AG08395 (cell line): ENCODE data around the gene APPBP2.
"Not testable (repeated sequence)": the region's sequence is repeated elsewhere in the genome, so short reads cannot be mapped to it uniquely, and the experiment has no call there.

Experiments
- DNase-seq: peaks from one replicate; pipeline ENCODE4 v3.0.0; 2012; ENCODE audit warnings: mixed read lengths, low spot score

Gene APPBP2

DNA sequence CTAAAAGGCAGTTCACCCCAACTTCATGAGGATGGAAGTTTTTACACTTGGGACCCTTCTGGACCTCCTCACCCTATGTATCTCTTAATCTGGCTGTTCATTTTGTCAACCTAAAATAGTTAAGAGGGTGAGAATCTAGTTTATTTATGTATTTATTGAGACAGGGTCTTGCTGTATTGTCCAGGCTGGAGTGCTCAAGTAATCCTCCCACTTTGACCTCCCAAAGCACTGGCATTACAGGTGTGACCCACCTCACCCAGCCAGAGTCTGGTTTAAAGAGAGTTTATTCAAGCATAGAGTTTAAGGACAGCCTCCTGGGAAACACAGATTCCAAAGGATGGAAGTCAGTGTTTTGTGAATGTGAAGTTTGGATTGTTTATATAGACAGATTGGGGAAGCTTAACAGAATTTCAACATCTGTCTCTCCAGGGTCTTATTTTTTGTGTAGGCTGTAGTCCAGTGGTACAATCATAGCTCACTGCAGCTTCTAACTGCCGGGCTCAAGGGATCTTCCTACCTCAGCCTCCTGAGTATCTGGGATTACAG is 8.0 kb upstream of the APPBP2 start:
- DNase-seq = no peak

GRCh38 chr17:60529806-60530205 is 3.8 kb upstream of the APPBP2 start:
- no peak for DNase-seq

DNA sequence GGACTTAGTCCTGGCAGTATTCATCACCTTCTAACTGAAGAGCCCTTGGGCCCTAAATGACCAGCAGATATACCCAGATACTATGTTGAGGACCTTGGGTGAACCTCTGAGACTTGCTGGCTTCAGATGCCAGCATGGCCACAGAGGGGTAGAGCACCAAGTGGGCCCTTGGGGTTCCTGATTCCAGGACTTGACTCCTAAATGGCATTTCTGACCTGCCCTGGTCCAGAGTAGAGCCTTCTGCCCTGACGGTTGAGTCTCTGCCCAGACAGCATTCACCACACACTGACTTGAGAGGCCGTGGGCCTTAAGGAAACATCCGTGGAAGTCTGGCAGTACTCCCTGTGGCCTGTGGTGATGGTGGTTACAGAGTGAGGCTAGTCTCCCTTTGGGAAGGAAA is 2.8 kb upstream of the APPBP2 start:
- no peak for DNase-seq

DNA sequence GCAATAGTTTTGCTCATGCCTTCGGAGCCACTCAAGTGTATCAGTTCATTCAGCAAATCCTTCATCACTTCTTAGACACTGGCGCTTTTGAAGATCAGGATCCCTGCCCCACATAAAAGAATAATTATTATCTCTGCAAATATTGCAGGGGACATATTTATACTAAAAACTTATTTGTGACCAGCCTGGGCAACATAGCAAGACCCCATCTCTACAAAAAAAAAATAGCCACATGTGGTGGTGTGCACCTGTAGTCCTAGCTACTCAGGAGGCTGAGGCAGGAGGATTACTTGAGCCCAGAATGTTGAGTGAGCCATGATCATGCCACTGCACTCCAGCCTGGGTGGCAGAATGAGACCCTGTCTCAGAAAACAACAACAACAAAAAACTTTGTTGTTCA is 1.7 kb upstream of the APPBP2 start:
- DNase-seq = no peak

- DNase-seq = peak; percentile 17
These were observed 684 bp upstream of the APPBP2 start for GRCh38 chr17:60526726-60527125.

DNA sequence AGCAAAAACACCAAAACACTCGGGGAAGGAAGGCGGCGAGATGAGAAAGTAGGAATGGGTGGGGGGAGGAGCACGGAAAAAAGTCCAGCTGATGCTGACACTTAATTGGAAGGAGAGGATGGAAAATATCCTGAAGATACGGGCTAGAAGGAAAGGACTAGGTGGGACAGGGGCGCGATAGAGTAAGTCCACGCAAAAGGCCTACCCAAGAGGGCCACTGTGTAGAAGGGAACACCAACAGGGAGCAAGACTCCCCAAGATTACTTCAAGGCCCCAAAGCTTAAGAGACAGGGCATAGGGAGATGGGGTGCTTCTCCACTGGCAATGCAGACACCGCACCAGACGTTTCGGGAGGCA is 736 bp downstream of the APPBP2 start:
- no peak for DNase-seq

GRCh38 chr17:60524463-60525327 is 1.3 kb downstream of the APPBP2 start:
- DNase-seq = no peak

DNA sequence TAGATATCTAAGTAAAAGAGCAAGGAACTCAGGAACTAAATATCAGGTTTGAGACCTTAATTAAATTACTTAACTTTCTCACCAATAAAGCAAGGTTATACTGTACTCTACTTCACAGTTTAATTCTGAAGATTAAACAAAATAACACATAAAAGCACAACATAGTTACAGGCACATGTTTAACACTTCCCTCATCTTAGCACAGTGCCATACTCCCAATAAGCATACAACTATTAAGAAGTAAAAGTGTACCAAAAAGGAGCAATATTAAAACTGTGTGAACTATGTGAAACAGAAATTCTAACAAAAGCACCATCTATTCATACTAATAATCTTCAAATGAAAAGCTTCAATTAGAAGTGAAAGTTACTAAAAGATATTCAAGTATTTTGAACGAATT is 2.2 kb downstream of the APPBP2 start:
- DNase-seq = no peak

GRCh38 chr17:60522889-60523626 is 3.0 kb downstream of the APPBP2 start:
- DNase-seq = no peak

- no peak for DNase-seq
These were observed 6.2 kb downstream of the APPBP2 start for GRCh38 chr17:60519795-60520194.

- not testable (repeated sequence) for DNase-seq
These were observed 10.4 kb downstream of the APPBP2 start for GRCh38 chr17:60515683-60516082.

DNA sequence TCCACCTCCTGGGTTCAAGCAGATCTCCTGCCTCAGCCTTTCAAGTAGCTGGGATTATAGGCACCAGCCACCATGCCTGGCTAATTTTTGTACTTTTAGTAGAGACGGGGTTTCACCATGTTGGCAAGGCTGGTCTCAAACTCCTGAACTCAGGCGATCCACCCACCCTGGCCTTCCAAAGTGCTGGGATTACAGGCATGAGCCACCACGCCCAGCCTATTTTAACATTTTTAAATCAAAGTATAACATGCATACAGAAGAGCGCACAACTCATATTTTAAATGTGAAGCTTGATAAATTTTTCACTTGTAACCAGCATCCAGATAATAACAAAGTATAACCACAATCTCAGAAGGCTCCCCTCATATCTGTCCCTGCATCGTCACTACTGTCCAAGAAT is 10.8 kb downstream of the APPBP2 start:
- DNase-seq = not testable (repeated sequence)

DNA sequence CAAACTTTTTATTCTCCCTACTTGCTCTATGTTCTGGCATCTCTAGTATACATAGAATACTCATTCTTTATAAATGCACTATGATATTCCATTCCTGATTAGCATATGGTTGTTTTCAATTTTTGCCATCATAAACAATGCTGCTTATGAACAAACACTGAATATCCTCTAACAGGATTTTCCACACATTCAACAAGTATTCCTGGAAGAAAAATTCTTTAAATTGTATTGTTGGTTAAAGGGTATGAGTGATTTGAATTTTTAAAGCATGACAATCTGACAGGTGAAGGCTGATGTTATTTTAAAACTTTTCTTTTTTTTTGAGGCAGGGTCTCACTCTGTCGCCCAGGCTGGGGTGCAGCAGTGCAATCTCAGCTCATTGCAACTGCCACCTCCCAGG is 11.5 kb downstream of the APPBP2 start:
- DNase-seq = no peak

DNA sequence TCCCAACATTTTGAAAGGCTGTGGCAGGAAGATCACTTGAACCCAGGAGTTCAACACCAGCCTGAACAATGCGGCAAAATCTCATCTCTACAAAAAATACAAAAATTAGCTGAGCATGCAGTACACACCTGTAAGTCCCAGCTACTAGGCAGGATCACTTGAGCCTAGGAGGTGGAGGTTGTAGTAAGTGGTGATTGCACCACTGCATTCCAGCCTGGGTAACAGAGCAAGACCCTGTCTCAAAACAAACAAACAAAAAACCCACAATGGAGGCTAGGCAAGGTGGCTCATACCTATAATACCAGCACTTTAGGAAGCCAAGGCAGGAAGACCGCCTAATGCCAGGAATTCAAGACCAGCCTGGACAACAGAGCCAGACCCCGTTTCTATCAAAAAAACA is 12.0 kb downstream of the APPBP2 start:
- no peak for DNase-seq

- DNase-seq = no peak
These were observed 13.0 kb downstream of the APPBP2 start for GRCh38 chr17:60513014-60513413.

GRCh38 chr17:60510723-60511122 is 15.3 kb downstream of the APPBP2 start:
- DNase-seq = no peak

- DNase-seq = no peak
These were observed 16.0 kb downstream of the APPBP2 start for GRCh38 chr17:60510031-60510430.

DNA sequence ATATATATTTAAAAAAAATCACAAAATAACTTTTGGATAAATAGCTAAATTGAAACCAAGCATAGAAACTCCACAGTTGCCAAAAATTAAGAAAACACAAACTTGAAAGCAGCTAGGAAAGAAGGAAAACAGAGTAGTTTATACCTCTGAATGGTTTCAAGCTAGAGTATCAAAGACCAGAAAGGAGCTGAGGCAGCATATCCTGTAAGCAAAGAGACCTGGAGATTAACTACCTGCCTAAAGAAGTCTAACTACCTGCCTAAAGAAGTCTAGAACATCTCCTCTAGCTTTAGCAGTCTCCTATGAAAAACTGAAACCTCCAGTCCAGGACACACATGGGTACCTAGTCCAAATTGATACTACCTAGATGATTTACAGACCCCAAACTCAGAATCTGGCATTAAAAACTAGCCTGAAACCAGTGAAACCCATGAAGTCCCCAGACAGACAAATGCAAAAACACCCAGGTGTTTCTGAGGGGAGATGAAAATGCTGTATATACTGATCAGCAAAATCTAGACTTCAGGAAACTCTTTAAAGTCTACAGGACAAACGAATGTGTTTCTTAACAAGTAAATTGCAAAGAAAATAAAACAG is 17.6 kb downstream of the APPBP2 start:
- DNase-seq = no peak

DNA sequence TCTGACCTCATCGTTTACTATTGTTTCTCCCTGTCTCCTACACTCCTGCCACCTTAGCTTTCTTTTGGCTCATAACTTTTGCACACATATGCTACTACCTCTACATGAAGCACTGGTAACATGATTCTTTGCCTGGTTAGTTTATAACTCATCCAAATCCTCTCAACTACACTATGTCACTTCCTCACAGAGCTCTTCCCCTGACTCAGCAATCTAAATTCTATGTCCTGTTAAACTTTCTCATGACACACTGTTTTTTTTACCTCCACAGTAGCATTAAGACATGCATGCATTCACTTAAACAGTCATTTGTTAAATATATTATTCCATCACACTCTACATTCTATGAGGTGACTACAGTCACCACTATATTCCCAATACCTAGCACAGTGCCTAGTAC is 19.7 kb downstream of the APPBP2 start:
- peak; percentile 62 for DNase-seq

DNA sequence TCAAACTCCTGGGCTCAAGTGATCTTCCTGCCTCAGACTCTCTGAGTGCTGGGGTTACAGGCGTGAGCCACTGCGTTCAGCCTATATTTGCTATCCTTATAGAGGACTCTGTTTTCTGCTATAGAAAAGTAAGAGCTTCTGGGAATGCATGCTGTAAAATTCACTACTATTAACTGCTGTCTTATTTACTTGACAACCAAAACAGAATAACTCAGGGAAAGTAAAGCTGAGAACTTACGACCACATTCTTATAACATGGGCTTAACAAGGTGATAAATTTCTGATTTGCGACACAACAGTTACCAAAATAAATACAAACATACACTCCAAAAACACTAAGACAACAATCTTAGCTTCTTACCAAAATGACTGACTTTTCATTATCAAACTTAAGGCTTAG is 23.9 kb downstream of the APPBP2 start:
- no peak for DNase-seq

- DNase-seq = no peak
These were observed 24.5 kb downstream of the APPBP2 start for GRCh38 chr17:60501589-60501988.

DNA sequence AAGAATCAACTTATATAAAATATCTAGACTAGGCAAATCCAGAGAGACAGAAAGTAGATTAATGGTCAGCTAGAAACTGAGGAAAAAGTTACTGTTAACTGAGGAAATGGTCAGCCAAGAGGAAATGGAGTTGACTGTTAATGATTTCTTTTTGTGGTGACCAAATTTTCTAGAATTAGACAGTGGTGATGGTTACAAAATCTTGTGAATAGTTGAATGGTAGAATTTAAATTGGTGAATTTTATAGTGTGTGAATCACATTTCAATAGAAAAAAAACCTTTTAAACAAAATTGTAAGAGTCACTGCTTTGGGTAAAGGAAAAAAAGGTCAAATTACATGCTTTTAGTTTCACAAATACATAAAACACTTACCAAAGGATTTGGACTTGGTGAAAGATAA is 30.0 kb downstream of the APPBP2 start:
- no peak for DNase-seq

GRCh38 chr17:60495260-60495659 is 30.8 kb downstream of the APPBP2 start:
- DNase-seq = no peak
